ENCODE data around the gene LILRA5. TPM values are rescaled to one million over a fixed set of nuclear protein-coding genes. Genes with fewer than 3 reads are reported as not detected.

Gene LILRA5
- total and polyA plus RNA-seq, 2 of the 4 experiments (the other 2 are of a cell fraction) = not detected

DNA sequence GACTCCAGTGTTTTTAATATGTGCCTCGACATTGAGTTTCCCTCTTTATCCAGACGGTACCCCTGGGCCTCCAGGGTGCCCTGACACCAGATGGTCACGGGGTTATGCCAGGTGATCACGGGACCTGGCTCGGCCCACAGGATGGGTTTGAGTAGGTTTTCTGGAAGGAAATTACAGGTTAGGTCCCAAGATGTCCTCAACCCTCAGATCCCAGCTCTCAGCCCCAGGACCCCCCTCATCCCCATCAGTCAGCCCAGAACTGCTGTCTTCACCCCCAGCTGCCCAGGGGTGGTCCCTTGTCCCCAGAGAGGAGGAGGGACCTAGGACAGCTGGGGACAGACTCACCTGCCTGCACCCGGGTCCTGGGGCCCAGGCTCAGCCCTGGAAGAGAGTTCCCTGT lies 25.6 kb upstream of the LILRA5 start:
- H4K20me1 ChIP-seq (ENCODE audit: insufficient read depth, low read length) = no peaks in the 10 kb centered on the region
- H3K36me3 ChIP-seq (ENCODE audit: control insufficient read depth, insufficient read depth, low read length) = no peaks in the 10 kb centered on the region
- H2BK120ac ChIP-seq (ENCODE audit: low read depth, low read length) = no peak overlapping the region
- no peak overlapping the region for H4K5ac ChIP-seq (ENCODE audit: low read depth, low read length)
- DNase-seq (no peak), ATAC-seq (ENCODE audit: low read depth) (no peak)
- no peak overlapping the region for H3K27ac ChIP-seq (ENCODE audit: insufficient read depth, low read length)
- no peak overlapping the region for H3K14ac ChIP-seq (replicated peaks; ENCODE audit: low read depth, low read length)
- no peak overlapping the region for H2BK15ac ChIP-seq (ENCODE audit: low read depth, low read length)
- ChIA-PET POLR2A (ENCODE audit: unreplicated experiment) (no interaction called here), CTCF (no interaction called here)
- H3K9me3 ChIP-seq (ENCODE audit: control insufficient read depth, insufficient read depth, low read length) = peaks cover 10% of the 10 kb centered on the region
- no peak overlapping the region for H3K56ac ChIP-seq (ENCODE audit: extremely low read depth, insufficient read depth, low read length)
- dilution Hi-C loops (cut with HindIII; ENCODE audit: low sequenced_read_pairs, unreplicated experiment) = no loop called here
- no peak overlapping the region for H3K18ac ChIP-seq (ENCODE audit: low read depth, low read length)
- intact Hi-C loops (cut with micrococcal nuclease) = no loop called here
- BruUV-seq (replicated peaks) = no TSS peak
- no peak overlapping the region for H2BK20ac ChIP-seq (ENCODE audit: low read depth, low read length)
- no peaks in the 10 kb centered on the region for H3K4me1 ChIP-seq (ENCODE audit: control insufficient read depth, insufficient read depth, low read length)
- in situ Hi-C loops (cut with MboI; ENCODE audit: low sequenced_read_pairs) = no loop called here
- H3K9ac ChIP-seq (ENCODE audit: low read depth, low read length) = no peak overlapping the region
- WGBS, 2 experiments (ENCODE audit: extremely low coverage in 2 of 2, insufficient read length in 1 of 2) = no CpG with 5 or more reads among the region's 6 CpGs
- no peak overlapping the region for H3K4me2 ChIP-seq (ENCODE audit: low read depth, low read length)
- no peak overlapping the region for H4K8ac ChIP-seq (ENCODE audit: low read depth in 2 of 2, low read length in 2 of 2)
- no peak overlapping the region for H2AK9ac ChIP-seq (replicated peaks; ENCODE audit: low read depth, low read length, poor library complexity)
- no peak overlapping the region for H2AFZ ChIP-seq (replicated peaks; ENCODE audit: low read length, poor library complexity)
- no peak overlapping the region for H3K4me3 ChIP-seq (ENCODE audit: insufficient read depth, low read depth, low read length)
- no peak overlapping the region for H2BK5ac ChIP-seq (ENCODE audit: low read depth, low read length, poor library complexity, severe bottlenecking)
- H2AK5ac ChIP-seq (ENCODE audit: low read depth, low read length) = no peak overlapping the region
- no peaks in the 10 kb centered on the region for H3K79me1 ChIP-seq (ENCODE audit: low read depth in 1 of 2, low read length in 2 of 2)
- no peak overlapping the region for H3K4ac ChIP-seq (ENCODE audit: low read depth, low read length)
- H4K91ac ChIP-seq (ENCODE audit: insufficient read depth, low read depth, low read length) = no peak overlapping the region
- no peak for TF ChIP-seq RAD21 (IDR thresholded peaks at IDR 0.05; ENCODE audit: low read length)
- TF ChIP-seq, protein P1, sequence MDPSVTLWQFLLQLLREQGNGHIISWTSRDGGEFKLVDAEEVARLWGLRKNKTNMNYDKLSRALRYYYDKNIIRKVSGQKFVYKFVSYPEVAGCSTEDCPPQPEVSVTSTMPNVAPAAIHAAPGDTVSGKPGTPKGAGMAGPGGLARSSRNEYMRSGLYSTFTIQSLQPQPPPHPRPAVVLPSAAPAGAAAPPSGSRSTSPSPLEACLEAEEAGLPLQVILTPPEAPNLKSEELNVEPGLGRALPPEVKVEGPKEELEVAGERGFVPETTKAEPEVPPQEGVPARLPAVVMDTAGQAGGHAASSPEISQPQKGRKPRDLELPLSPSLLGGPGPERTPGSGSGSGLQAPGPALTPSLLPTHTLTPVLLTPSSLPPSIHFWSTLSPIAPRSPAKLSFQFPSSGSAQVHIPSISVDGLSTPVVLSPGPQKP (IDR thresholded peaks at IDR 0.05; ENCODE audit: borderline replicate concordance, low read depth, low read length) = no peak
- TF ChIP-seq, protein P2, sequence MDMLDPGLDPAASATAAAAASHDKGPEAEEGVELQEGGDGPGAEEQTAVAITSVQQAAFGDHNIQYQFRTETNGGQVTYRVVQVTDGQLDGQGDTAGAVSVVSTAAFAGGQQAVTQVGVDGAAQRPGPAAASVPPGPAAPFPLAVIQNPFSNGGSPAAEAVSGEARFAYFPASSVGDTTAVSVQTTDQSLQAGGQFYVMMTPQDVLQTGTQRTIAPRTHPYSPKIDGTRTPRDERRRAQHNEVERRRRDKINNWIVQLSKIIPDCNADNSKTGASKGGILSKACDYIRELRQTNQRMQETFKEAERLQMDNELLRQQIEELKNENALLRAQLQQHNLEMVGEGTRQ (IDR thresholded peaks at IDR 0.05; ENCODE audit: low read depth, low read length) = no peak
- TF ChIP-seq RCOR1 (IDR thresholded peaks at IDR 0.05; ENCODE audit: insufficient replicate concordance, low read length) = no peak
- TF ChIP-seq POLR2A (IDR thresholded peaks at IDR 0.05; ENCODE audit: low read depth, low read length) = no peak
- TF ChIP-seq CHD1 (IDR thresholded peaks at IDR 0.05; ENCODE audit: low read depth, low read length) = no peak
- no peak for TF ChIP-seq NFE2L2 (IDR thresholded peaks at IDR 0.05; ENCODE audit: low read depth, low read length)
- TF ChIP-seq FOS (IDR thresholded peaks at IDR 0.05; ENCODE audit: low read depth, low read length) = no peak
- no peak for TF ChIP-seq SMC3 (IDR thresholded peaks at IDR 0.05; ENCODE audit: low read depth, low read length)
- TF ChIP-seq MAFK (IDR thresholded peaks at IDR 0.05; ENCODE audit: low read depth, low read length) = no peak
- TF ChIP-seq, protein P3, sequence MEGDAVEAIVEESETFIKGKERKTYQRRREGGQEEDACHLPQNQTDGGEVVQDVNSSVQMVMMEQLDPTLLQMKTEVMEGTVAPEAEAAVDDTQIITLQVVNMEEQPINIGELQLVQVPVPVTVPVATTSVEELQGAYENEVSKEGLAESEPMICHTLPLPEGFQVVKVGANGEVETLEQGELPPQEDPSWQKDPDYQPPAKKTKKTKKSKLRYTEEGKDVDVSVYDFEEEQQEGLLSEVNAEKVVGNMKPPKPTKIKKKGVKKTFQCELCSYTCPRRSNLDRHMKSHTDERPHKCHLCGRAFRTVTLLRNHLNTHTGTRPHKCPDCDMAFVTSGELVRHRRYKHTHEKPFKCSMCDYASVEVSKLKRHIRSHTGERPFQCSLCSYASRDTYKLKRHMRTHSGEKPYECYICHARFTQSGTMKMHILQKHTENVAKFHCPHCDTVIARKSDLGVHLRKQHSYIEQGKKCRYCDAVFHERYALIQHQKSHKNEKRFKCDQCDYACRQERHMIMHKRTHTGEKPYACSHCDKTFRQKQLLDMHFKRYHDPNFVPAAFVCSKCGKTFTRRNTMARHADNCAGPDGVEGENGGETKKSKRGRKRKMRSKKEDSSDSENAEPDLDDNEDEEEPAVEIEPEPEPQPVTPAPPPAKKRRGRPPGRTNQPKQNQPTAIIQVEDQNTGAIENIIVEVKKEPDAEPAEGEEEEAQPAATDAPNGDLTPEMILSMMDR (conservative IDR thresholded peaks at IDR 0.05; ENCODE audit: low read depth, low read length) = no peak
- no peak for TF ChIP-seq CEBPB (IDR thresholded peaks at IDR 0.05; ENCODE audit: low read depth, low read length)
- H3K23ac ChIP-seq (ENCODE audit: low read depth, low read length) = no peak overlapping the region
- H3K27me3 ChIP-seq (ENCODE audit: control insufficient read depth, insufficient read depth, low read length) = no peaks in the 10 kb centered on the region
- H3K9me1 ChIP-seq (ENCODE audit: insufficient read depth, low read length) = no peaks in the 10 kb centered on the region

Measured in IMR-90 (cell line).